Fibroblast of lung (primary cell): ENCODE measurements around the gene ANKRD66. TPM values are rescaled to one million over a fixed set of nuclear protein-coding genes. Genes with fewer than 3 reads are reported as not detected.

Source experiments
- DNase-seq, 2 donors: peaks; one replicate each; pipeline versions ENCODE4 v3.0.0 to v3.0.0-alpha.2; 2010; ENCODE audit warnings: low read depth in 2 of 2
- H2AFZ ChIP-seq: 2 replicates; pipeline ENCODE4 v1.5.1; 2012; ENCODE audit warnings: low read length, control low read depth, inconsistent platforms
- H3K27ac ChIP-seq: 2 replicates; pipeline ENCODE4 v1.5.1; 2011; ENCODE audit warnings: low read length, control low read depth; ENCODE audit not compliant: insufficient read depth
- H3K27me3 ChIP-seq: 2 replicates; pipeline ENCODE4 v1.5.1; 2011; ENCODE audit warnings: mild to moderate bottlenecking, low read length; ENCODE audit not compliant: control insufficient read depth, insufficient read depth
- H3K36me3 ChIP-seq: 2 replicates; pipeline ENCODE4 v1.5.1; 2011; ENCODE audit warnings: low read length; ENCODE audit not compliant: control insufficient read depth, insufficient read depth
- H3K4me1 ChIP-seq: 2 replicates; pipeline ENCODE4 v1.5.1; 2011; ENCODE audit warnings: low read length; ENCODE audit not compliant: control insufficient read depth, insufficient read depth; ENCODE audit errors: extremely low read depth
- H3K4me2 ChIP-seq: 2 replicates; pipeline ENCODE4 v1.5.1; 2011; ENCODE audit warnings: low read length, control low read depth; ENCODE audit not compliant: insufficient read depth; ENCODE audit errors: extremely low read depth
- H3K4me3 ChIP-seq, 4 experiments: fragments of 200-600 bp in 1 of 4; sonication (generic) in 1 of 4; replicated peaks in 1 of 4; 2 replicates each; pipeline ENCODE4 v1.5.1; 2011 to 2016; ENCODE audit warnings: low read length in 4 of 4, low read depth in 3 of 4, mild to moderate bottlenecking in 3 of 4, control low read depth in 2 of 4, inconsistent platforms in 1 of 4, mixed read lengths in 1 of 4; ENCODE audit not compliant: insufficient read depth in 1 of 4; ENCODE audit errors: control extremely low read depth in 1 of 4
- H3K79me2 ChIP-seq: 2 replicates; pipeline ENCODE4 v1.5.1; 2012; ENCODE audit warnings: mild to moderate bottlenecking, low read length, inconsistent platforms; ENCODE audit not compliant: control insufficient read depth, insufficient read depth
- H3K9ac ChIP-seq: 2 replicates; pipeline ENCODE4 v1.5.1; 2011; ENCODE audit warnings: mild to moderate bottlenecking, low read length, control low read depth; ENCODE audit not compliant: insufficient read depth
- H3K9me3 ChIP-seq: 2 replicates; pipeline ENCODE4 v1.5.1; 2012; ENCODE audit warnings: low read depth, low read length; ENCODE audit not compliant: control insufficient read depth, insufficient read depth
- H4K20me1 ChIP-seq: 2 replicates; pipeline ENCODE4 v1.5.1; 2011; ENCODE audit warnings: low read length; ENCODE audit not compliant: control insufficient read depth, insufficient read depth; ENCODE audit errors: extremely low read depth
- CTCF ChIP-seq, 2 donors: IDR thresholded peaks in 1 of 2; conservative IDR thresholded peaks in 1 of 2; 1 replicate in 1 of 2; 2 replicates in 1 of 2; pipeline ENCODE4 v1.5.1; 2011 to 2012; ENCODE audit warnings: low read length in 2 of 2, control low read depth in 1 of 2, inconsistent platforms in 1 of 2, low read depth in 1 of 2, mild to moderate bottlenecking in 1 of 2
- EZH2 ChIP-seq: IDR thresholded peaks from 2 replicates; pipeline ENCODE4 v1.5.1; 2012; ENCODE audit warnings: low read length, control low read depth, mild to moderate bottlenecking; ENCODE audit errors: missing control alignments
- polyA plus RNA-seq, 2 donors: library from polyadenylated mRNA; depleted of rRNA in 1 of 2; stranded (reverse) in 1 of 2; unstranded in 1 of 2; fragments of >200 nt; gene quantifications; 2 replicates each; pipeline ENCODE4 v1.2.1, GENCODE V29; 2011 to 2012; ENCODE audit warnings: missing spikeins in 1 of 2
- total RNA-seq: library from RNA; depleted of rRNA; stranded (reverse); fragments of >200 nt; gene quantifications from 2 replicates; pipeline ENCODE4 v1.2.1, GENCODE V29; 2014

ANKRD66 gene
- total and polyA plus RNA-seq, 2 donors (not counting 1 experiment from before 2014, with no cell fraction given) = not detected

GRCh38 chr6:46751658-46752057 lies 4.9 kb downstream of the ANKRD66 start:
- Histone ChIP-seq H3K36me3 (no peaks in the 10 kb centered on the region), H3K4me1 (no peaks in the 10 kb centered on the region), H3K9ac (no peak overlapping the region), H2AFZ (no peak overlapping the region), H3K9me3 (no peaks in the 10 kb centered on the region), H3K4me3 (no peak overlapping the region), H3K4me2 (no peak overlapping the region), H3K79me2 (no peaks in the 10 kb centered on the region), H3K27ac (no peak overlapping the region), H3K27me3 (no peaks in the 10 kb centered on the region), H4K20me1 (no peaks in the 10 kb centered on the region)
- no peak for TF ChIP-seq EZH2
- TF ChIP-seq CTCF (conservative IDR thresholded peaks at IDR 0.05 in 1 of 2, IDR thresholded peaks at IDR 0.05 in 1 of 2; ENCODE audit: low read depth in 1 of 2, low read length in 2 of 2) = no peak
- DNase-seq = no peak

- no peaks in the 10 kb centered on the region for H3K36me3 ChIP-seq
- no peaks in the 10 kb centered on the region for H3K9me3 ChIP-seq
- no peak overlapping the region for H3K4me3 ChIP-seq
- TF ChIP-seq CTCF (conservative IDR thresholded peaks at IDR 0.05 in 1 of 2, IDR thresholded peaks at IDR 0.05 in 1 of 2; ENCODE audit: low read depth in 1 of 2, low read length in 2 of 2) = no peak
- no peak for TF ChIP-seq EZH2
- H2AFZ ChIP-seq = no peak overlapping the region
- no peaks in the 10 kb centered on the region for H3K4me1 ChIP-seq
- no peaks in the 10 kb centered on the region for H4K20me1 ChIP-seq
- DNase-seq = no peak
- no peak overlapping the region for H3K9ac ChIP-seq
- H3K27me3 ChIP-seq = no peaks in the 10 kb centered on the region
- no peaks in the 10 kb centered on the region for H3K79me2 ChIP-seq
- H3K4me2 ChIP-seq = no peak overlapping the region
- H3K27ac ChIP-seq = no peak overlapping the region
Observed at GRCh38 chr6:46755865-46756264, 9.1 kb downstream of the ANKRD66 start.

GRCh38 chr6:46756469-46757213 lies 9.9 kb downstream of the ANKRD66 start:
- H3K79me2 ChIP-seq = no peaks in the 10 kb centered on the region
- H2AFZ ChIP-seq = no peak overlapping the region
- no peaks in the 10 kb centered on the region for H3K9me3 ChIP-seq
- no peaks in the 10 kb centered on the region for H4K20me1 ChIP-seq
- H3K36me3 ChIP-seq = no peaks in the 10 kb centered on the region
- H3K27me3 ChIP-seq = no peaks in the 10 kb centered on the region
- H3K9ac ChIP-seq = no peak overlapping the region
- TF ChIP-seq EZH2 = no peak
- TF ChIP-seq CTCF (conservative IDR thresholded peaks at IDR 0.05 in 1 of 2, IDR thresholded peaks at IDR 0.05 in 1 of 2; ENCODE audit: low read depth in 1 of 2, low read length in 2 of 2) = no peak
- peak in 1 of 2 donors; percentile 10 for DNase-seq
- no peaks in the 10 kb centered on the region for H3K4me1 ChIP-seq
- H3K4me2 ChIP-seq = no peak overlapping the region
- no peak overlapping the region for H3K4me3 ChIP-seq
- H3K27ac ChIP-seq = no peak overlapping the region
